Left renal pelvis (tissue), 4 donors: ENCODE data around the gene PSD2. TPM values are rescaled to one million over a fixed set of nuclear protein-coding genes. Genes with fewer than 3 reads are reported as not detected.

Experiments used
- DNase-seq, 4 donors: peaks; one replicate each; pipeline ENCODE4 v3.0.0-alpha.2; 2013; ENCODE audit warnings: low read depth in 4 of 4, low spot score in 3 of 4
- polyA plus RNA-seq, 4 donors: library from polyadenylated mRNA; unstranded; fragments of 120-200 nt; gene quantifications; one replicate each; pipeline ENCODE4 v1.2.1, GENCODE V29; 2013; ENCODE audit not compliant: insufficient read length in 4 of 4

PSD2 gene
- 1 to 10 TPM; 1.5 to 2.5 (median 2.1) TPM for polyA plus RNA-seq

- peak in 1 of 4 donors; percentile 19 for DNase-seq
These were observed at the start of gene PSD2 for GRCh38 chr5:139795074-139796001. Gene PSD2, plus strand, starts transcription at chr5:139795808. Its CDS starts 13,633 bp downstream, at chr5:139809441.

GRCh38 chr5:139746691-139747582 lies 48.7 kb upstream of the PSD2 start:
- no peak for DNase-seq

- DNase-seq = no peak
These were observed 47.8 kb upstream of the PSD2 start for GRCh38 chr5:139747583-139748504.

DNA sequence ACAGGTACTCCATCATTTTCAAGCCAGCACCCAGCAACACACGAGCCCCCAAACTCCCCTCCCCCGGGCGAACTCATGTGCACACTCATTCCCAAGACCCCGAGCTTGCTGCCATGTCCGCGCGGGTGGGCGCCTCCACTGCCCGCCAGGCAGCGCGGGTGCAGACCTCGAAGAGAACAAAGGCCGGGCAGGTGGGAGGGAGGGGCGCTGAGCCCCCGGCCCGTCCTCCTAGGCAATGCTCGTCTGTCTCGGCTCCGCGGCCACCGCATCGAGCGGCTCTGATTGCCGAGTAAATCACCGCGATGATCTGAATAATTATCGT lies 47.1 kb upstream of the PSD2 start:
- DNase-seq = no peak

DNA sequence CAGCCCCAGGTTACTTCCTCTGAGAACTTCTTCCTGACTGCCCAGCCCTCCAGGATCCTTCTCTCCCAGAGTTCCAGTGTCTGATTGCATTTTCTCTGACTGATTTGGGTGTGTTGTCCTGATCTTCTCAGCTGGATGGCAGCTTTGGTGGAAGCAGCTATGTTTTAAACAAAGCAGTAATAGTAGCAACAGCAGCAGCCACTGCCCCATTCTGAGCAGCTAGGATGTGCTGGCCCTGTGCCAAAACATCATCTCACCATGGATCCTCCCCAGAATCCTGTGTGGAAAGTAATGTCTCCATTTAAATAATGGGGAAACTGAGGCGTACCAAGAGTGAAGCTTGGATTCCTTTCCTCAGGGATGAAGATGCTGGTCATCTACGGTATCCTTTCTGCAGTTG lies 46.4 kb upstream of the PSD2 start:
- no peak for DNase-seq

GRCh38 chr5:139751236-139751635 lies 44.4 kb upstream of the PSD2 start:
- no peak for DNase-seq

- no peak for DNase-seq
These were observed 42.8 kb upstream of the PSD2 start for GRCh38 chr5:139752506-139753473.

DNA sequence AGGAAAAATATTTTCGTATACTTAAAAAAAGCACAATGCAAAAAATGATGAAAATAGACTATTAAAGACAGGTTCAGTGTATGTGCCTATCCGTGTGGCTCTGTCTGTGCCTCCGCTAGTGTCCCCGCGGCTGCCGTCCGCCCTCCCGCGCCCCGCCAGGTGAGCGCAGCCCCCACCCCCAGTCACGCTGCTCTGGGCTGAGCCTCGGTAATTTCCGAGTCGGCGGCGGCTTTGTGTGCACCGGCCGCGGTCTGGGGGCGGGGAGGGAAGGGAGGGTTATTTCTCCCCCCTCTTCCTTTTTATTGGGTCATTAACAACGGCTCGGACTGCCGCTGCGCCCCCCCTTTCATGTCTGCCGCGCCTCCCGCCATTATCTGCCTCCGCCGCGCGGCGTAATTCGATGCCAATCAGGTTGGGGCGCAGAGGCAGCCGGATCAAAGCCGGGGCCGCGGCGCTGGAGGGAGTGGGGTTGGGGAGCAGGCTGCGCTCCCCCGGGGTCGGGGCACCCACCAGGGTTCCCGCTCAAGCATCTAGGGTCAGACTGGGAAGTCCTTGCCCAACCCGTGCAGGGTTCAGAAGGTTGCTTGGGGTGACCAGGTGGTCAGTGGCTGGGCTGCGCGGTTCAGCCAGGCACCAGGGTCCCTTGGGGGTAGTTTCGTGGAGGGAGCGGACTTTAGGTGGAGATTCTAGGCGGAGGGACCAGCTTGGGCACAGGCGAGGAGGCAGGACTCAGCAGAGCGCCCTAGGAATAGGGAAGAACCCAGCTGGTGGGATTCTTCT lies 39.5 kb upstream of the PSD2 start:
- DNase-seq = no peak

DNA sequence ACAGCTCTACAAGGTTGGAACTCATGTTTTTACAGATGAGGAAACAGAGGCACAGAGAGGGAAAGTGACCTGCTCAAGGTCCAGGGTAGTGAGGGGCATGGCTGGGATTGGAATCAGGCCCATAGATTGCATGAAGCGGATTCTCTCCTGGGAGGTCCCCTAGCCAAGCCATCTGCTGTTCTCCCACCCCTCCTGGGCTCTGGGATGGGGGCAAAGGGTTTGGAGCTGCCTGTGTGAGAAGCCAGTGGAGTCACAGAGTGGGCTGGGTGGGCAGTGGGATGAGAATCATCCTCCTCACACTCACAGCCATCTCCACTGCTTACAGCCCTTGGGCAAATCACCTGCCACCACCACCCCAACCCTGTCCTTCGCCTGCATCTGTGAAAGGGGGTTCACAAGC lies 38.6 kb upstream of the PSD2 start:
- no peak for DNase-seq

GRCh38 chr5:139757727-139758509 lies 37.7 kb upstream of the PSD2 start:
- no peak for DNase-seq

- DNase-seq = no peak
These were observed 37.0 kb upstream of the PSD2 start for GRCh38 chr5:139758510-139759075.

DNA sequence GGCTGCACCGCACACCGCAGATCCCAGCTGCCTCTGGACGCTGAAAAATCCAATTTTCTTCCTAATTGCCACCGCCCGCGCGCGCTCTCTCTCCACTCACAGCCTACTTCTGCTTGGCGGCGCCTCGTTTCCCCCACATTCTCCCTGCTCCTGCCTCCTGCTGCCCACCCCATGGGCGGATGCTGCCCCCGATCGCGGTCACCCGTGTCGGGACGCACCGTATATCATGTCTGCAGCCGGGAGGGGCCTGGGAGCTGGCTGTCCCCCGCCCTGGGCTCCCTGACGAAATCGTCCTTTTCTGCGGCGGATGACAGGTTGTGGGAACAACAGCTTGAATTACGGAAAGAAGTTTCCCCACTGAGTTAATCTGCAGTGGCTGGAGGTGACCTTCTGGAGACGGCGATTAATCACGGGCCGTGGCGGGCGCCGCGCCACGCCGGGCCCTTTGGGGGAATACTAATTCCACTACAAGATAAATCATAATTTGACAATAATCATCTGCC lies 36.3 kb upstream of the PSD2 start:
- no peak for DNase-seq

DNA sequence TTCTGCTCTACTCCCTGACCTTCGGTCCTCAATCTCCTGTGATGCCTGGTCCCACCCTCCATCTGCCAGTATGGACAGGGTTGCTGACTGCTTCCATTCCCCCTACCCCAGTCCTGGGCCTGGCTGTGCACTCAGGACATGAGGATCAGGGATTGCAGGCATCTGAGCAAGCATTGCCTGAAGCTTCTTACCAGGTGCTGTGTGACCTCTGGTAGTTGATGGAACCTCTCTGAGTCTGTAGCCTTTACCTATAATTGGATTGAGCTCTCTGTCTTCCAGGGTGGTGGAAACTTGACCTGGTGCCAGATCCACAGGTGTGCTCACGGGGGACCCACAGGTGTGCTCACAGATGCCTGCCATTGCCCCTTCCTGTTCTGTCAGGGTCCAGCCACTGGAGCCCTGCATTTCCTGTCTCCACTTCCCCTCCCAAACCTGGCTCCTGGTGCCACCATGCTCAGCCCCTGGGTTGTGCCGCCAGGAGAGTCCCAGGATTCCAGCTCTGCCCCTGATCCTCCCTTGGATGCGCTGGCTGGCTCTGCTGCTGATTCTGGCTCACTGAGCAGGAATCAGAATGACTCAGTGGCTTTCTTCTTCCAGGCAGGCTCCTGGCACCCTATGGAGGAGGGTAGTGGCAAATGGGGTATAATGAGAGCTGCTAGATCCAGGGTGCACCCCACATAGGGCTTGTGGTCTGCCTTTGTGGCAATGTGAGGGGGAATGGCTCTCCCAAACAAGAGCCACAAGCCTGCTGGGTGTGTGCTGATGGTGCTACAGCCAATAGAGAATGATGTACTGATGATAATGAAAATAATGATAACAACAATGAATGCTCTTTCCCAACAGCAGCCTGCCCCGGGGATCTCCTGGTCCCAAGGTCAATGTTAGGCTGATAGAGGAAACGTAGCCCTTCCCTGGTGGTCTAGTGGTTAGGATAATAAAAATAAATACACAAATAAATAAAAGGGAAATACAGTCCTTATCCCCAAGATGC lies 35.2 kb upstream of the PSD2 start:
- no peak for DNase-seq

GRCh38 chr5:139761057-139761450 lies 34.6 kb upstream of the PSD2 start:
- no peak for DNase-seq

DNA sequence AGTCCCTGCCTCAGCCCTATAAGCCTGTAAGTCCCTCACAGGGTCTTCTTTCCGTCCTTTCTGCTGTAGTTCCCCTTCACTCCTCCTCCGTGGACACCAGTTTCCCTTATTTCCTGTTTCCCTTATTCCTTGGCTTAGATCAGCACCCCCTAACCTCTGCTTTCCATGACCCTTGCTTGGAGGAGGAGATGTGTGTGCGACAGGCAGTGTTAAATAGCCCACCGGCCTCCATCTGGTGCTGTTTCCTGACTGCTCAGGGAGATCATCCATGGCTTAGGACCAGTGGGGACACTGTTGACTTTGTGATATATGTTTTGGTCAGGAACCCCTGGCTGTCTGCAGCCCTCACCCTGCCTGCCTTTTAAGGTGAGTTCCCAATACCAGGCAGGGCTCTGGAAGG lies 34.1 kb upstream of the PSD2 start:
- no peak for DNase-seq

DNA sequence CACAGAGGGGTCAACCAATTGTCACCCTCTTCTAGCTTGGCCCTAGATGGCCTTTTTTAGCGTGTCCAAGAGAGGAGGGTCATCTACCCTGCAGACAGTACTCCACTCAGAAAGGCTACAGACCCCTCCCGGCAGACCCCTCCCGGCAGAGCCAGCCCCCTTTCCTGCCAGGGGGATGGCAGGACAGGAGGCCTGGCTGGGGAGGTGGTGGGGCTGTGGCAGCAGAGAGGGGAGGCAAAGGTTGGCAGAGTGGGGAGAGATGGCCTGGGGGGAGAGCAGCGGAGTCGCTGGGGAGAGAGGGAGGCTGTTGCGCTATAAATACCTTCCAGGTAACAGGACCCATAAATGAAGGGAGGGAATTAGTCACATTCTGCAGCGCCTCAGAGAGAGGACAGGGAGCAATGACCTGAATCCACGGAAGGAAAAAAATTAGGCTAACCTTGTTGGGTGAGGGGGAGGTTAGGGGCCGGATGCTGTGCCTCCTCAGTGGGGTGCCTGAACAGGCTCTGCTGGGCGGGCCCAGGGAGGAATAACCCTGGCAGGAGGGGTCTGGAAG lies 32.9 kb upstream of the PSD2 start:
- DNase-seq = no peak
